ENCODE results near the gene RNF6. TPM values are rescaled to one million over a fixed set of nuclear protein-coding genes. Genes with fewer than 3 reads are reported as not detected.

The RNF6 gene
- 43.8 and 57.4 TPM in 2 replicates for total RNA-seq

DNA sequence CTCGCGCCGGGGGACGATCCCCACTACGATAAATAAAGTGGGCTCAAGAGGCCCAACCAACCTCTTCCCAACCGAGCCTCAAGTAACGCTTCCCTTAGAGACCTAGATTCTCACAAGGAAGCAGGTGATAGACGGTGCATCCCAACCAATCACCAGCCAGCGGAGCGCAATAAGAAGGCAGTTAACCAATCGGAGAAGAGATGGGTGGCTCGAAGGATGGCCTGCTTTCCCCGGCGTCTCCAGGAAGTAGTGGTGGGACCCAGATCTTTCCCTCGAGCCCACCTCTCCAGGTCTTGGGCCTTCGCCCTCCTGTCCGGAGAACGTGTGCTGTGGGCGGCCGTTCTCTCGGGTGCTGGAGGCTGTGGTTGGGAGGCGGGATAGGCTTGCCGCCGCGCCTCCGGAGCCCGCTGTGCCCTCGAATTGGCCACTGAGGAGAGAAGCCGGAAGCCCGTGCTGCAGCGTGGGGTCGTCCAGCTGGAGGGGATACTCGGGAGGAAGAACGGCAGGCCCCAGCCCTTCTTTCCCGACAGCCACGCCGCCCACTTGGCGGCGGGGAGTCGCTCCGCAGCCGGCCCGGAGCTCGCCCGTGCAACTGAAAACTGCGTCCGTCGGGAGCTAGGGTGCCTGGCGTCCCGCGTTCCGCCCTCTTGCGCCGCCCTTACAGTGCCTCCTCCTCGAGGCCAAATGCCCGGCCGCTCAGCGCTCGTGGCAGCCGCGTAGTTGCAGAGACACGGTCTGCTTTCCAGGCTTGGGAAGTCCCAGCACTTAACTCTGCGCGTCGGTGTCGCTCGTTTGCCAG lies at the start of gene RNF6:
Gene RNF6 (minus strand): TSS at position 594 of the 799 bp plus-strand sequence. CDS start 2,665 bp downstream, outside the sequence.
- peak within 1 kb of the TSS; percentile 99 for H3K4me3 ChIP-seq (ENCODE audit: low read depth, low read length)
- DNase-seq (ENCODE audit: low read depth) = peak; percentile 99
- TF ChIP-seq CTCF (IDR thresholded peaks at IDR 0.05; ENCODE audit: insufficient read depth, low read depth, low read length) = no peak

- DNase-seq (ENCODE audit: low read depth) = no peak
- no peak for TF ChIP-seq CTCF (IDR thresholded peaks at IDR 0.05; ENCODE audit: insufficient read depth, low read depth, low read length)
These were observed 48.6 kb upstream of the RNF6 start for GRCh38 chr13:26270707-26271106.

GRCh38 chr13:26266311-26266710 lies 44.2 kb upstream of the RNF6 start:
- no peak for DNase-seq (ENCODE audit: low read depth)
- no peak for TF ChIP-seq CTCF (IDR thresholded peaks at IDR 0.05; ENCODE audit: insufficient read depth, low read depth, low read length)
- H3K4me3 ChIP-seq (ENCODE audit: low read depth, low read length) = no peak overlapping the region

More at GRCh38 chr13:26270707-26271106, 48.6 kb upstream of the RNF6 start:
- H3K4me3 ChIP-seq (ENCODE audit: low read depth, low read length) = no peak overlapping the region

- TF ChIP-seq CTCF (IDR thresholded peaks at IDR 0.05; ENCODE audit: insufficient read depth, low read depth, low read length) = no peak
- no peak for DNase-seq (ENCODE audit: low read depth)
- H3K4me3 ChIP-seq (ENCODE audit: low read depth, low read length) = no peak overlapping the region
These were observed 40.0 kb upstream of the RNF6 start for GRCh38 chr13:26262156-26262555.

DNA sequence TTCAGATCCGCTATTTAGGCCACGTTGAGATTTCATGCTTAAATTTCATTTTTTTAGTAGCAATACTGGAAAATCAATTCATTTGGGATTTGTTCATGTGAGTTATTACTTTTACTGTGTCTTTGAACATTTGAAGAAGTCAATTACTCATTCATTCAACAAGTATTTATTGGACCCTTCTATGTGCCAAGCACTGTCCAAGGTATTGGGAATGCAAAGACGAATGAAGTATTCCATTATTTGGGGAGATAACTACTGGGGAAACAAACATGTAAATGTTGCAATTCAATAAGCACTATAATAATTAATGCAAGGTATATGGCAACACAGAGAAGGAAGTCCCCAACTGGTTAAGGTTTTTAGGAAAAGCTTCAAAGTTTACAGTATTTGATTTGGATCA lies 37.5 kb upstream of the RNF6 start:
- no peak for DNase-seq (ENCODE audit: low read depth)
- TF ChIP-seq CTCF (IDR thresholded peaks at IDR 0.05; ENCODE audit: insufficient read depth, low read depth, low read length) = no peak
- H3K4me3 ChIP-seq (ENCODE audit: low read depth, low read length) = no peak overlapping the region

- DNase-seq (ENCODE audit: low read depth) = no peak
- H3K4me3 ChIP-seq (ENCODE audit: low read depth, low read length) = no peak overlapping the region
- no peak for TF ChIP-seq CTCF (IDR thresholded peaks at IDR 0.05; ENCODE audit: insufficient read depth, low read depth, low read length)
These were observed 34.9 kb upstream of the RNF6 start for GRCh38 chr13:26257049-26257448.

Data from fibroblast of villous mesenchyme (primary cell).